ENCODE measurements around the gene TNFRSF1B.

Gene TNFRSF1B

GRCh38 chr1:12166834-12167492 is at the start of gene TNFRSF1B:
TSS of gene TNFRSF1B (plus strand) at chr1:12166991. CDS start at chr1:12167092, 101 bp downstream.
- peak; percentile 74 for DNase-seq

- peak; percentile 47 for DNase-seq
Measured at GRCh38 chr1:12121212-12122003, 45.4 kb upstream of the TNFRSF1B start.

GRCh38 chr1:12123172-12123571 is 43.6 kb upstream of the TNFRSF1B start:
- no peak for DNase-seq

GRCh38 chr1:12124693-12125421 is 41.9 kb upstream of the TNFRSF1B start:
- DNase-seq, result peak; percentile 84

GRCh38 chr1:12125422-12126355 is 41.1 kb upstream of the TNFRSF1B start:
- no peak for DNase-seq

- DNase-seq, result no peak
Measured at GRCh38 chr1:12126781-12127180, 40.0 kb upstream of the TNFRSF1B start.

- DNase-seq, result no peak
Measured at GRCh38 chr1:12127206-12127810, 39.5 kb upstream of the TNFRSF1B start.

GRCh38 chr1:12128120-12128519 is 38.7 kb upstream of the TNFRSF1B start:
- no peak for DNase-seq

- DNase-seq, result no peak
Measured at GRCh38 chr1:12129624-12130023, 37.2 kb upstream of the TNFRSF1B start.

- DNase-seq, result no peak
Measured at GRCh38 chr1:12130466-12131130, 36.2 kb upstream of the TNFRSF1B start.

- DNase-seq, result no peak
Measured at GRCh38 chr1:12132078-12132477, 34.7 kb upstream of the TNFRSF1B start.

GRCh38 chr1:12134716-12135115 is 32.1 kb upstream of the TNFRSF1B start:
- DNase-seq, result no peak

GRCh38 chr1:12135612-12136011 is 31.2 kb upstream of the TNFRSF1B start:
- no peak for DNase-seq

- DNase-seq, result no peak
Measured at GRCh38 chr1:12136916-12137610, 29.7 kb upstream of the TNFRSF1B start.

- no peak for DNase-seq
Measured at GRCh38 chr1:12138196-12139168, 28.3 kb upstream of the TNFRSF1B start.

- no peak for DNase-seq
Measured at GRCh38 chr1:12140016-12140415, 26.8 kb upstream of the TNFRSF1B start.

- no peak for DNase-seq
Measured at GRCh38 chr1:12140515-12141162, 26.2 kb upstream of the TNFRSF1B start.

GRCh38 chr1:12141163-12141850 is 25.5 kb upstream of the TNFRSF1B start:
- no peak for DNase-seq

Data from CD4-positive, alpha-beta T cell treated with Interleukin-17A for 1 hour (primary cell).